Small intestine (tissue), 7 donors: ENCODE measurements around the gene ZSCAN25. TPM values are rescaled to one million over a fixed set of nuclear protein-coding genes. Genes with fewer than 3 reads are reported as not detected.

Experiments used
- DNase-seq, 2 donors: peaks; one replicate each; pipeline versions ENCODE4 v3.0.0 to v3.0.0-alpha.2; 2013
- FAIRE-seq: peaks from 2 replicates; lab custom pipeline; 2012; peaks lifted over from hg19 to GRCh38; lab: Jason Lieb, UNC
- H3K27ac ChIP-seq, 3 donors: one replicate each; pipeline ENCODE4 v1.5.1; 2013; ENCODE audit warnings: low read length in 2 of 3, mild to moderate bottlenecking in 2 of 3, control low read depth in 1 of 3, inconsistent platforms in 1 of 3, low read depth in 1 of 3, moderate library complexity in 1 of 3
- H3K27me3 ChIP-seq, 3 donors: one replicate each; pipeline ENCODE4 v1.6.1; 2013; ENCODE audit warnings: low read length in 3 of 3, inconsistent platforms in 1 of 3; ENCODE audit not compliant: control insufficient read depth in 3 of 3, insufficient read depth in 3 of 3
- H3K36me3 ChIP-seq, 3 donors: one replicate each; pipeline ENCODE4 v1.6.1; 2013; ENCODE audit warnings: low read length in 3 of 3, inconsistent platforms in 1 of 3, low read depth in 1 of 3, mild to moderate bottlenecking in 1 of 3, moderate library complexity in 1 of 3; ENCODE audit not compliant: control insufficient read depth in 3 of 3, insufficient read depth in 2 of 3
- H3K4me1 ChIP-seq, 3 donors: one replicate each; pipeline ENCODE4 v1.6.1; 2013; ENCODE audit warnings: low read length in 2 of 3, inconsistent platforms in 1 of 3, low read depth in 1 of 3, mild to moderate bottlenecking in 1 of 3, moderate library complexity in 1 of 3; ENCODE audit not compliant: control insufficient read depth in 3 of 3, insufficient read depth in 2 of 3
- H3K4me3 ChIP-seq, 3 donors: one replicate each; pipeline ENCODE4 v1.5.1; 2013; ENCODE audit warnings: low read length in 3 of 3, control low read depth in 1 of 3, inconsistent platforms in 1 of 3, low read depth in 1 of 3, mild to moderate bottlenecking in 1 of 3, moderate library complexity in 1 of 3
- H3K9me3 ChIP-seq, 2 donors: one replicate each; pipeline ENCODE4 v1.6.1; 2013; ENCODE audit warnings: low read depth in 1 of 2, low read length in 1 of 2; ENCODE audit not compliant: control insufficient read depth in 2 of 2, insufficient read depth in 1 of 2
- WGBS, 3 donors: extraction: QIAGEN DNeasy Blood & Tissue Kit; methylation state at CpG; one replicate each; pipeline ENCODE4 v1.1.7; 2013; 5-methylcytosine and 5-hydroxymethylcytosine counted together
- polyA plus RNA-seq, 4 donors: library from polyadenylated mRNA; stranded (reverse) in 3 of 4; unstranded in 1 of 4; fragments of 200-250 nt in 3 of 4; fragments of 120-200 nt in 1 of 4; gene quantifications; one replicate each; pipeline versions ENCODE4 v1.2.1 to v1.2.3, GENCODE V29; 2013
- donor health status: healthy with polysubstance abuse.
- donor health status: control.
- donor health status: control.
- donor health status: Bipolar disorder and iron deficiency.
- donor health status: healthy.

Gene ZSCAN25
- polyA plus RNA-seq, 4 donors, result 4.5 to 14.4 (median 5.1) TPM

DNA sequence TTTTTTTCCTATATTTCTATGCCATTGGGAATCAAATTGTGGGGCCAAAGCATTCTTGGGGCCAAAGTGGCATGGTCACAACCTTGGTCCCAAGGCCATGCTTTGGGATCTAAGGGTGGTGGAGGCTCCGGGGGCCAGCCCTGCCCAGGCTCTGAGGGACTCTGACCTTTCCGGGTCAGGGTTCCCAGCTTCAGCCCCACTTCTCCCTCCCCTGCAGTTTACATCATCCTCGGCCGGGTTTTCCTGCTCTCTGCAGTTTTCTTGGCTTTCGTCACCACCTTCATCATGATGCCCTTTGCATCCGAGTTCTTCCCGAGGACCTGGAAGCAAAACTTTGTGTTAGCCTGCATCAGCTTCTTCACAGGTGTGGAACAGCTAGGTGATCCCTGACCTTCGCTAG, 10.2 kb upstream of the ZSCAN25 start:
- Histone ChIP-seq H3K4me3 (no peak overlapping the region), H3K9me3 (no peaks in the 10 kb centered on the region), H3K4me1 (no peaks in the 10 kb centered on the region), H3K27me3 (no peaks in the 10 kb centered on the region), H3K36me3 (no peaks in the 10 kb centered on the region), H3K27ac (no peak overlapping the region)
- no peak for FAIRE-seq
- 40 to 58% (median 45%) methylated on average over 8 of the region's 8 CpGs for WGBS, 3 donors
- no peak for DNase-seq

GRCh38 chr7:99607548-99607947, 9.2 kb upstream of the ZSCAN25 start:
- Histone ChIP-seq H3K4me1 (no peaks in the 10 kb centered on the region), H3K4me3 (no peak overlapping the region), H3K9me3 (no peaks in the 10 kb centered on the region), H3K36me3 (no peaks in the 10 kb centered on the region), H3K27ac (no peak overlapping the region), H3K27me3 (no peaks in the 10 kb centered on the region)
- no peak for FAIRE-seq
- WGBS, 3 donors, result 80 to 90% (median 87%) methylated on average over 9 of the region's 9 CpGs
- DNase-seq, result no peak

DNA sequence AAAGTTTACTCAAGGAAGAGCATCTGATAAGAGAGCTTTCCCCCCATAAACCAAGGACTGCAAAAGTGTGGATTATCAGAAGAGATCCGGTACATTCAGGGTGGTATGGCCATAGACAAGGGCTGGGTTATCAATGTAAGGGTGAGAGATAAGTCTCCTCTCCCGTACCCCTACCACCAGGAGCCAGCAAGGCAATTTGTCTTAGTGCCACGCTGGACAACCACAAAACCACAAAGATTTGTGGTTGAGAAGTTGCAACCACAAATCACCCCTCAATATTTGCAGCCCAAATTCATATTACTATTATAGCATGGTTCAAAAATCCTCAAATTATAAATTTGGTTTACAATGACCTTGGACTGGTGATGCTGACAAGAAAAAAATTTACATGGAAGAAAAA, 2.3 kb upstream of the ZSCAN25 start:
- Histone ChIP-seq H3K36me3 (peaks cover under 1 to 4% (median 3%) of the 10 kb centered on the region in 3 donors), H3K27me3 (no peaks in the 10 kb centered on the region), H3K9me3 (no peaks in the 10 kb centered on the region), H3K27ac (no peak overlapping the region), H3K4me3 (no peak overlapping the region), H3K4me1 (peaks cover 0 to 8% (median 4%) of the 10 kb centered on the region in 3 donors)
- no peak for DNase-seq
- no peak for FAIRE-seq
- 69 to 72% (median 69%) methylated on average over 3 of the region's 3 CpGs for WGBS, 3 donors

GRCh38 chr7:99615989-99616358, 772 bp upstream of the ZSCAN25 start:
- FAIRE-seq, result no peak
- peaks cover 0 to 8% (median 4%) of the 10 kb centered on the region in 3 donors for H3K4me1 ChIP-seq
- WGBS, 3 donors, result 86 to 97% (median 90%) methylated on average over 5 of the region's 5 CpGs
- peak overlapping the region; percentile 58 to 91 (median 69) for H3K4me3 ChIP-seq
- H3K9me3 ChIP-seq, result no peaks in the 10 kb centered on the region
- H3K27me3 ChIP-seq, result no peaks in the 10 kb centered on the region
- peaks cover 7 to 19% (median 9%) of the 10 kb centered on the region in 3 donors for H3K36me3 ChIP-seq
- peak overlapping the region in 2 of 3 donors; percentile 72 to 84 for H3K27ac ChIP-seq
- no peak for DNase-seq

DNA sequence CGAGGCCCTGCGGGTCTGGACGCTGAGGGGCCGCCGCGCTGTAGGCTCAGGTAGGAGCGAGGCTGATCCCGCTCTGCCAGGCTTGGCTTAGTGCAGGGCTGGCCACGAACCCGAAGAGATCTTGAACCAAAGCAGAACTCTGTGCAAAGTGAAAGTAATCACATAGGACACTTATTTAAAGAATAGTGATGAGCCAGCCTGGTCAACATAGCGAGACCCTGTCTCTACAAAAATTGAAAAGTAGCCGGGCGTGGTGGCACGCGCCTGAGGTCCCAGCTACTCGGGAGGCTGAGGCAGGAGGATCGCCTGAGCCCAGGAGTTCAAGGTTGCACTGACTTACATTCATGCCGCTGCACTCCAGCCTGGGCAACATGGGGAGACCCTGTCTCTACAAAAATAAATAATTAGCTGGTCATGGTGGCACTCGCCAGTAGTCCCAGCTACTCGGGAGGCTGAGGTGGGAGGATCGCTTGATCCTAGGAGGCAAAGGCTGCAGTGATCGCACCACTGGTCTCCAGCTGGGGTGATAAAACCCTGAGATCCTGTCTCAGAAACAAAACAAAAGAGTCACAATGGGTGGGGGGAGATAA, 541 bp downstream of the ZSCAN25 start:
- FAIRE-seq, result no peak
- H3K27me3 ChIP-seq, result no peaks in the 10 kb centered on the region
- H3K36me3 ChIP-seq, result peaks cover 7 to 30% (median 9%) of the 10 kb centered on the region in 3 donors
- no peaks in the 10 kb centered on the region for H3K9me3 ChIP-seq
- peaks cover 0 to 8% (median 4%) of the 10 kb centered on the region in 3 donors for H3K4me1 ChIP-seq
- peak overlapping the region; percentile 69 to 92 (median 91) for H3K4me3 ChIP-seq
- WGBS, 3 donors, result 8 to 14% (median 14%) methylated on average over 22 of the region's 22 CpGs
- peak overlapping the region; percentile 72 to 84 (median 73) for H3K27ac ChIP-seq
- no peak for DNase-seq

DNA sequence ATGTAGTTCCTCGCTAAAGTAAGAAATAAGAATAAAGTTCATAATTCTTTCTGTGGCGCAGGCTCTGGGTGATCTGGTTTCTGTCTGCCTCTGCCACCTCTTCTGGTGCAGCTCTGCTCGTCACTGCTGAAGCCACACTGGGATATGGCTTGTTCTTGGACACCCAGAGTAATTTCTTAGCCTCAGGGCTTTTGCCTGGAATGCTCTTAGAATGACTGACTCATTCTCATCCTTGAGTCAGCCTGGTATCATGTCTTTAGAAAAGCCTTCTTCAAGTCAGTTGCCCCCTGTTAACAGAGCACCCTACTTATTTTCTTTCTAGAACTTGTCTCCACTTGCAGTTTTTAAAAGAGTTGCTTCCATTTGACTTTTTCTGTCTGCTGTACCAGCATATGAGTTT, 2.0 kb downstream of the ZSCAN25 start:
- H3K27me3 ChIP-seq, result no peaks in the 10 kb centered on the region
- no peak for DNase-seq
- H3K27ac ChIP-seq, result no peak overlapping the region
- FAIRE-seq, result no peak
- no peaks in the 10 kb centered on the region for H3K9me3 ChIP-seq
- peaks cover 7 to 44% (median 9%) of the 10 kb centered on the region in 3 donors for H3K36me3 ChIP-seq
- H3K4me3 ChIP-seq, result no peak overlapping the region
- WGBS, 3 donors, result 92 to 97% (median 94%) methylated on average over 3 of the region's 3 CpGs
- peaks cover 0 to 8% (median 6%) of the 10 kb centered on the region in 3 donors for H3K4me1 ChIP-seq

GRCh38 chr7:99619571-99620130, 2.9 kb downstream of the ZSCAN25 start:
- Histone ChIP-seq H3K4me3 (no peak overlapping the region), H3K36me3 (peaks cover 7 to 53% (median 9%) of the 10 kb centered on the region in 3 donors), H3K9me3 (no peaks in the 10 kb centered on the region), H3K27me3 (no peaks in the 10 kb centered on the region), H3K27ac (no peak overlapping the region), H3K4me1 (peaks cover 0 to 8% (median 6%) of the 10 kb centered on the region in 3 donors)
- WGBS, 3 donors, result 94 to 99% (median 98%) methylated on average over 15 to 18 of the region's 18 CpGs
- DNase-seq (no peak), FAIRE-seq (no peak)

DNA sequence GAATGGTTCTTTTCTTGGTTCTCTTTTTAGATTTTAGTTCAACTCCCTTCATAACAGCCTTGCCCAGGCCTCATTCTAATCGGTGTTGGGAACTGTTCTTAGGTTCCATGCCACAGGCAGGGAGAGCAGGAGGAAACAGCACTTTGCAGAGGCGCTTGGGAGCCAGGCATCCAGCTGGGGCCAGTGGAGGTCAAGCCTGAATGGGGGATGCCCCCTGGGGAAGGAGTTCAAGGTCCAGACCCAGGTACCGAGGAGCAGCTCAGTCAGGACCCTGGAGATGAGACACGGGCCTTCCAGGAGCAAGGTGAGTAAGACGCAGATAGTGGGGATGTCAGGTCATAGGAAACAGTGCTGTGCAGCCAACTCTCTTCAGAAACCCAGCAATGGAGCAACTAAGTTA, 4.5 kb downstream of the ZSCAN25 start:
- peaks cover 0 to 8% (median 6%) of the 10 kb centered on the region in 3 donors for H3K4me1 ChIP-seq
- no peaks in the 10 kb centered on the region for H3K9me3 ChIP-seq
- WGBS, 3 donors, result 80 to 89% (median 83%) methylated on average over 5 of the region's 5 CpGs
- H3K4me3 ChIP-seq, result no peak overlapping the region
- no peak overlapping the region for H3K27ac ChIP-seq
- DNase-seq (no peak), FAIRE-seq (no peak)
- no peaks in the 10 kb centered on the region for H3K27me3 ChIP-seq
- peaks cover 11 to 69% (median 12%) of the 10 kb centered on the region in 3 donors for H3K36me3 ChIP-seq
